GM21529 (cell line): ENCODE measurements around the gene AZGP1.
A peak's percentile ranks its signal among the peaks of the same experiment; 100 is the strongest.
"Not testable (repeated sequence)": the region's sequence is repeated elsewhere in the genome, so short reads cannot be mapped to it uniquely, and the experiment has no call there.

Source experiments
- ATAC-seq: cut with Tn5 transposase; IDR thresholded peaks from one replicate; pipeline ENCODE4 v1.9.1; 2021; ENCODE audit not compliant: unreplicated experiment

Gene AZGP1

DNA sequence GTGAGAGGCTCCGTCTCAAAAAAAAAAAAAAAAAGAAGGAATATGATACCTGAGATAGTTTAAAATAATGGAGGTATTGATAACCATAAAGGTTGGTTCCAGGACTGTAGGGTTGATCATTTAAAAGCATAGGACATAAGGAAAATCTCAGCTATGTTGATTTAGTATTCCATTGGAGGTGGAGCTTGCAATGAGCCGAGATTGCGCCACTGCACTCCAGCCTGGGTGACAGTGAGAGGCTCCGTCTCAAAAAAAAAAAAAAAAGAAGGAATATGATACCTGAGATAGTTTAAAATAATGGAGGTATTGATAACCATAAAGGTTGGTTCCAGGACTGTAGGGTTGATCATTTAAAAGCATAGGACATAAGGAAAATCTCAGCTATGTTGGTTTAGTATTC is 23.2 kb downstream of the AZGP1 start:
- not testable (repeated sequence) for ATAC-seq

DNA sequence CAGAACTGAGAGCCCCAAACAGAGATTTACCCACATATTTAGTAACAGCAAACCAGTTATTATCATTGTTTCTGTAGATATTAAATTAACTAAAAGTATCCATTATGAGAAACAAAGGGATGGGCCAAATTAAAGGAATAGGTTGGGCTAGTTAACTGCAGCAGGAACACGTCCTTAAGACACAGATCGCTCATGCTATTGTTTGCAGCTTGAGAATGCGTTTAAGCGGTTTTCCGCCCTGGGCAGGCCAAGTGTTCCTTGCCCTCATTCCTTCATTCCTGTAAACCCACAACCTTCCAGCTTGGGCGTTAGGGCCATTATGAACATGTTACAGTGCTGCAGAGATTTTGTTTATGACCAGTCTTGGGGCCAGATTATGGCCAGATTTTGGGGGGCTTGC is 25.0 kb downstream of the AZGP1 start:
- ATAC-seq, result not testable (repeated sequence)

DNA sequence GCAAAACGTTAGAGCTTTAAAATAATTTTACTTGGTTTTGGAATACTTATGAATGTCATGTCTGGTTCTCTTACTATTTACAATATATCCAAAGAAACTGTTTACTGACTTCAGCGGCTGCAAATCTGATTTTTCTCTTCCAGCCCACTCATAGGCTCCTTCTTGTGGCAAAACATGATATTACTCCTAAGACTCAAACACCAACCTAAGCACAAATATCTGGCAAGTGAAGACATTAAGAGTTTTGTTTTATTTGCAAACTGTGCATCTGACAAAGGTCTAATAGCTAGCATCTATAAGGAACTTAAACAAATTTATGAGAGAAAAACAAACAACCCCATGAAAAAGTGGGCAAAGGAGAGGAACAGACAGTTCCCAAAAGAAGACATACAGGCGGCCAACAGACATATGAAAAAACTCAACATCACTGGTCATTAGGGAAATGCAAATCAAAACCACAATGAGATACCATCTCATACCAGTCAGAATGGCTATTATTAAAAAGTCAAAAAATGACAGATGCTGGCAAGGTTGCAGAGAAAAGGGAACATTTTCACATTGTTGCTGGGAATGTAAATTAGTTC is 26.1 kb downstream of the AZGP1 start:
- ATAC-seq, result no peak

DNA sequence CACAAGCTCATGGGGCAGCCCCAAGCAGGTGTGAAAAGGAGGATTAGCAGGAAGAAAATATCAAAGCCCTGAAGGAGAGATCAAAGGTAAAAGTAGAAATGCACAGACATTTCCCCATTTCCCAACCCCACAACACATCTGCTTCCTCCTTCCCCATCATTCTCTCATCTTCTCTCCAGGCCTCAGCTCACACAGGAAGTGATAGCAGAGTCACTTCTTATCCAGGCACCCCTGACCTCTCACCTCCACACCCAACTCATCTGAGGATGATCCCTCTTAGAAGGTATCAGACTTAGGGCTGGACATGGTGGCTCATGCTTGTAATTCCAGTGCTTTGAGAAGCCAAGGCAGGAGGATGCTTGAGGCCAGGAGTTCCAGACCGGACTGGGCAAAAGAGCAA is 28.2 kb downstream of the AZGP1 start:
- no peak for ATAC-seq

DNA sequence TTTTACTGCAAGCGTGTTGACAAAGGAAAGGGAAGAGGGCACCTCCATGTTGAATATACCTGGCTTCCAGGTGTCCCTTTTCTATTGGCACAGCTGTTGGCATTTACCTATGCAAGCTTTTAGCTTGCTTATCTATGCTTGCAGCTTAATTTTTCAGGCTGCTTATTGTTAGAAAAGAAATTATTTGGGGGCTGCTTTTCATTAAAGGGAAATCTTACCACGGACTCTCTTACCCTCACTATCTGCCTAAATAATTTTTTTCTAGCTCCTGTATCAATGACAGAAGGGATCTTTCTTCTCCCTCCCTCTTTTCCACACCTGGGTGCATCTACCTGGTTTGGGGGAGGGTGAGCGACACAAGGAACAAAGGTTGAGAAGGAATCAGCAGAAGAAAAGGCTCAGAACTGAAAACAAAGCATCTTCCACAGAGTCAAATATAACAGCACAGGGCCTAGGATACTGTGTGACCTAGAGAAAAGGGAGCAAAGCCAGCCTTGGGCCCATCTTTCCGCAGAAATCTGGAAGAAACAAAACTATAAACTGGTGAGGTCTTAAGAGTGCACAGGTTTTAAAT is 31.2 kb downstream of the AZGP1 start:
- no peak for ATAC-seq

DNA sequence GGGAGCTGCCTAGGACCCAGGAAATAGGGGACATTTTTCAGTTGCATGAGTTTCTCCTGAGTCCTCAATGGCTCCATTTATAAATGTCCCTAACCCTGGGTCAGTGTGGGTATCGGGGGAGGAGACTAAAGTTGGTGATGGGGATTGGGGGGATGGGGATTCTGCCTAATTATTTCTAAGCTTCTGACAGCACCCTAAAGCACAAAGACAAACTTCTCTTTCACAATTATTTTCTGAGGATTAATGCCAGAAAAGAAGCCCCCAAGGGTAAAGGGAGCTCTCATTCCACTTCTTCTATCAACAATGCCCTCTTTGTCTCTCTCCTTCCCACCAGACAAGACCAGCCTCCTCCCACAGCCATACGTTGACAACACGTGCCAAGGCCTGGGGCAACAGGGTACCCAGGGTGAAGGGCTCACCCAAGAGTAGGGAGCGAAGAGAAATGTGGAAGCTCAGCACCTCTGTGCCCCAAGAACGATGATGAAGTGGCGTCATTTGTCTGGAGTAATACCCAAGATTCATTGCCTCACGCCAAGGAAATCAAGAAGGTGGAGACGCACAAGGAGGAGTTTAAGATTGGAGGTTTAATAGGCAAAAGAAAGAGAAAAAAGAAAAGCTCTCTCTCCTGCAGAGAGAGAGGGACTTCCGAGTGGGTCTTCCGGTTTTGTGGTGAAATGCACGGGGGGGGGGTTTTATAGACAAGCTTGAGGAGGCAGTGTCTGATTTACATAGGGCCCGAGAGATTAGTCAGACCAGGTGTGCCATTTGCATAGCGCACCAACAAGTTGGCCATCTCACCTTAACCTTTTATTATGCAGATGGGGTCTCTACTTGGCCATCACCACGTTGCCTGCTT is 32.0 kb downstream of the AZGP1 start:
- no peak for ATAC-seq

DNA sequence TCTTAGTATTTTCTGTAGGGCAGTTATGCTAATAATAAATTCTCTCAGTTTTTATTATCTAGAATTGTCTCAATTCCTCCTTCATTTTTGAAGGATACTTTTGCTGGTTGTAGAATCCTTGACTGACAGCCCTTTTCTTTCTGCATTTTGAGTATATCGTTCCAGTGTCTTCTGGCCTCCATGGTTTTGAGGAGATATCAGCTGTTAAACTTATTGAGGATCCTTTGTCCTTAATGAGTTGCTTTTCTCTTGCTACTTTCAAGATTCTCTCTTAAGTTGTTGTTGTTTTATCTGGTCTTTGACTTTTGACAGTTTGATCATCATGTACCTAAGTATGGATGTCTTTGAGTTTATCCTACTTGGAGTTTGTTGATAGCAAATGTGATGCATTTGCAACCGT is 37.5 kb downstream of the AZGP1 start:
- no peak for ATAC-seq

DNA sequence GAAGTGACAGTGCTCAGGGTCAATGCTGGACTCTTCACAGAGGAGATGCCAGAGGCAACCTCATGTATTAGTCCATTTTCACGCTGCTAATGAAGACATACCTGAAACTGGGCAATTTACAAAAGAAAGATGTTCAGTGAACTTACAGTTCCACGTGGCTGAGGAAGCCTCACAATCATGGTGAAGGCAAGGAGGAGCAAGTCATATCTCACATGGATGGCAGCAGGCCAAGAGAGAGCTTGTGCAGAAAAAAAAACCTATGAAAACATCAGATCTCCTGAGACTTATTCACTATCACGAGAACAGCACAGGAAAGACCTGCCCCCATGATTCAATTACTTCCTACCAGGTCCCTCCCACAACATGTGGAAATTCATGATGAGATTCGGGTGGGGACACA is 40.8 kb downstream of the AZGP1 start:
- not testable (repeated sequence) for ATAC-seq

DNA sequence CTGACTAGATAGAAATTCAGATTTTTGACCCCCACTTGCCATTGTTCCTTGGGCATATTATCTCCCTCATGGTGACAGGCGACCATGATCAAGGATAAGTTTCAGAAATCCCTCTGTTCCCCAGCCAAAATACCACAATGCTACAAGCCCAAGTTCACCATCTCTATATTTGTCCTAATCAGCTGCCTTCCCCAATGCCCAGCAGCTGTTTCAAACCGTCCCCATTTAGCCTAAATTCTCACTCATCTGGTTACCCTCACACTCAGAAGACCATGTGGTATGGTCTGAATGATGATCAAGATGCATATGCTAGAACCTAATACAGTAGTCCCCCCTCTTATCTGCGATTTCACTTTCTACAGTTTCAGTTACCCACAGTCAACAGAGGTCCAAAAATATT is 45.5 kb downstream of the AZGP1 start:
- ATAC-seq, result no peak

DNA sequence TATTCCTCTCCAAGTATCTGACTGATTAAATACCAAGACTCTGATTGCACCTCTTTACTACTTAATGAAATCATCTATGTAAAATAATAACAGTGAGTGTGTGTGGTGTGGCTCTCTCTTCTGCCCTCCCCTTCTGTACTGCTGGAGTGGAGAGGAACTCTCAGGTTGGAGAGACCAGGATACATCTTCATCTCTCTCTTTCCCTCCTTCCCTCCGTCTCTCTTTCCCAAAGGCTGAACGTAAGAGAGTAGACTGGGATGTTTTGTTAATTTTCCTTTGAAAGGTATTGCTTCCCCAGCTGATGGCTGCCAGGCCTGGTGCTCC is 46.1 kb downstream of the AZGP1 start:
- no peak for ATAC-seq

DNA sequence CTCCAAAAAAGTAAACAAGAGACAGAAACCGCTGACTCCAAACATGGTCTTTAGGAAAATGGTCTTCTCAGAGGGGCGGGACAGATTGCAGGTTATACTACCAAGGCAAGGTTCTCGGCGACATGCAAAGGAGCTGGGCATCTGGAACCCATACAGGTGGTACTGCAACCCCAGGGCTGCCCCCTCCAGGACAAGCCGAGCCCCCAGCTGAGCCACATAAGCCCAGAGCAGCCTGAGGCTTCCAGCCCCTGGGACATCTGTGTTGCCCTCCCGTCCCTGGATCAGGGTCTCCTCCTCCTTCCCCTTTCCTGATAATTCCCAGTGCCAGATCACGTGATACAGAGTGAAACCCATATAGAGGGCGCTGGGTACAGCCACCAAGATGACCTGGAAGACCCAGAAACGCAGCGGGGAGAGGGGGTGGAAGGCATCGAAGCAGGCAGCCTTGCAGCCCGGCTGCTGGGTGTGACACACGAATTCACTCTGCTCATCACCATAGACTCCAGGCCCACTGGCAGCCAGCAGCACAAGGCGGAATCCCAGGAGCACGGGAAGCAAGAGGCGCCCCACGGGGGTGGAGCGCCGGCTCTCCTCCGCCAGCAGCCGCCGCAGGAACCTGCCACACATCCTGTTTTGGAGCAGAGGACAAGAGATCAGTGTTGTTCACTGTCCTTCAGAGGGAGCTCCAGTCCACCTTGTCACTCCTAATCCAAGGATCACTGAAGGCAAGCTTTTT is 46.7 kb downstream of the AZGP1 start, which contains the start of gene GJC3:
Gene GJC3, minus strand, starts transcription at position 627 of the 736 bp plus-strand sequence. Its CDS starts 0 bp downstream, at position 627.
- ATAC-seq, result no peak

DNA sequence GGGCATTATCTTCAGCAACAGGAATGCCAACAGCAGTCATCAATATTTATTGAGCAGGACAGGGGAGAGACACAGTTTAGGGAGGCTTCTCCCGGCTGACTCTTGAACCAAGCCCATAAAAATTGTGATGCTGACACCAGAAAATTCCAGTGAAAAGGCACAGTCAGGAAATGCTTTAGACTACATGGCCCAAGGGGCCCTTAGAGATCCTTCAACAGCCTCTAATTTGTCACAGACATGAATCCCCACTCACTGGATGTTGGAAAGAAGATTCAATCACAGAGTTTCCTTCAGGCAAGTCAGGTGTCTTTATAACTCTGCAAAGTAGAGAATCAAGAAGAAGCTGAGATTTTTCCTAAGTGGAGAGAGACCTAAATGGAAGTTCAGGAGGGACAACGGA is 47.6 kb downstream of the AZGP1 start:
- ATAC-seq, result no peak

DNA sequence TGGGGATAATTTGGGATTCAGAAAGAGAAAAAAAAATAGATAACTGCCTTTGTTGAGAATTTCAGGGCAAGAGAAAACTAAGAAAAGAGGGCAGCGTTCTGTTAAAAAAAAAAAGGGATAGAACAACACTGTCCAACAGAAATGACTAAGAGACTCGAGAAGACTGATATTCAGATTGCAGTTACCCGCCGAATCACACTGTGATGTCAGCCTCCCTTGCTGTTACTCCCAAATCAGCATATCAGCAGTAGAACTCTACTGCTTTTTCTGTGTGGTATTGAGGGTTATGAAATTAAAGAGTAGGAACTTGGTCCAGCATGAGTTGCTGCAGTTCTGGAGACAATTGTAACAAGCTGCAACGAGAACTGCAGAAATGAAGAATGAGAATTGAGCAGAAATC is 48.3 kb downstream of the AZGP1 start:
- no peak for ATAC-seq

DNA sequence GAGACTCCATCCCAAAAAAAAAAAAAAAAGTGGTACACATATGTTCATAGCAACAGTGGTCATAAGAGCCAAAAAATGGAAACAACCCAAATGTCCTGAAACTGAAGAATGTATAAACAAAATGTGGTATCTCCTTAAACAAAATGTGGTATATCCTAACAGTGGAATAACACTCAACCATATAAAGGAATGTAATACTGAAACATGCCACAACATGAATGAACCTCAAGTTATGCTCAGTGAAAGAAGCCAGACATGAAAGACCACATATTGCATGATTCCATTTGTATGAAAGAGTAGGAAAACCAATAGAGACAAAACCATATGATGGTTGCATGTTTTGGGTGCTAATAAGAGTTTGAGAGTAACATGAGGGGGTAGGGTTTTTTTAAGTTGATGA is 49.5 kb downstream of the AZGP1 start:
- no peak for ATAC-seq

DNA sequence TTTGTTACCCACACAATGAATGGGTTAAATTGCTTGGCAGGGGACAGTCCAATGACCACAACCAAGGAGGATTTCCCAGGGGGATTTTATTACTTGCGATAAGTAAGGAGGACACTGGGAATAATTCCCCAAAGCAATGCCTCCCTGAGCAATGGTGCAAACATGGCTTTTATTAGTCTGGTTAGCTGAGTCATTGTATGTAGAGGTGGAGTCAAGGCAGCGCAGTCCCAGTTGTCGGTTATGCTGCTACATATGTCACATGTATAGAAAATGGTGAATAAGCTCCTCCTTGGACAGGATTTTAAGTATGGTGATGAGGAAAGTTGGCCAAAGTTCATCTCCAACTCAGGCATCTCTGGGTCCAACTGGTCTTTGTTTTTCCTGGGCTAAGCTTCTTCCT is 52.6 kb downstream of the AZGP1 start:
- no peak for ATAC-seq

DNA sequence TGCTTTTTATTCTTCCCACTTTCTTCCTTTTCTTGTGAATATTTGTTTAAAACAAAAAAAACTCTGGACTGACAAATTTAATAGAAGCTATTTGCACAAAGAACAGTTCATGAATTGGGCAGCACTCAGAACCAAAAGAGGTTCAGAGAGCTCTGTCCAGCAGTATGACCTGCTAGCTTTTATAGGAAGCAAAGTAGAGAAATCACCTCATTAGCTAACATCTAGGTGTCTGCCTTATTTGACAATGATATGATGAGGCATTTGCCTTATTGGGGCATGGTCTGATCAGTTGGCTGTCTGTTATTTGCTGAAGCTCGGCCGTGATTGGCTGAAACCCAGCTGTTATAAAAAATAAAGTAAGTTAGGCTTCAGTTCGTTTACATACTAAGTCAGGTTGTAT is 55.7 kb downstream of the AZGP1 start:
- no peak for ATAC-seq

DNA sequence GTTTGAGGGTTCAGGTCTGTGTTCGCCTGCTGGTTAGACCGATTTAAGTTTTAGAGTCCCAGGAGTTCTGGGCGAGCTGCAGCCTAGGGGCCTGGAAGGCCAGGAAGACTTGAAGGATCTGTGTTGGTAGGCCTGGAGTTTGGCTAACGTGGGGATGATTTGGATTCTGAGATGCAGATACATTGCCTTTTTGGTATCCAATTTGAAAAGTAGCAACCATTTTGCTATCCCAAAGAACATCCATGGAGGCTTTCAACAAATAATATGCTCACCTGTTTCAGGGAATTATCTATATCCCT is 56.1 kb downstream of the AZGP1 start:
- ATAC-seq, result no peak

DNA sequence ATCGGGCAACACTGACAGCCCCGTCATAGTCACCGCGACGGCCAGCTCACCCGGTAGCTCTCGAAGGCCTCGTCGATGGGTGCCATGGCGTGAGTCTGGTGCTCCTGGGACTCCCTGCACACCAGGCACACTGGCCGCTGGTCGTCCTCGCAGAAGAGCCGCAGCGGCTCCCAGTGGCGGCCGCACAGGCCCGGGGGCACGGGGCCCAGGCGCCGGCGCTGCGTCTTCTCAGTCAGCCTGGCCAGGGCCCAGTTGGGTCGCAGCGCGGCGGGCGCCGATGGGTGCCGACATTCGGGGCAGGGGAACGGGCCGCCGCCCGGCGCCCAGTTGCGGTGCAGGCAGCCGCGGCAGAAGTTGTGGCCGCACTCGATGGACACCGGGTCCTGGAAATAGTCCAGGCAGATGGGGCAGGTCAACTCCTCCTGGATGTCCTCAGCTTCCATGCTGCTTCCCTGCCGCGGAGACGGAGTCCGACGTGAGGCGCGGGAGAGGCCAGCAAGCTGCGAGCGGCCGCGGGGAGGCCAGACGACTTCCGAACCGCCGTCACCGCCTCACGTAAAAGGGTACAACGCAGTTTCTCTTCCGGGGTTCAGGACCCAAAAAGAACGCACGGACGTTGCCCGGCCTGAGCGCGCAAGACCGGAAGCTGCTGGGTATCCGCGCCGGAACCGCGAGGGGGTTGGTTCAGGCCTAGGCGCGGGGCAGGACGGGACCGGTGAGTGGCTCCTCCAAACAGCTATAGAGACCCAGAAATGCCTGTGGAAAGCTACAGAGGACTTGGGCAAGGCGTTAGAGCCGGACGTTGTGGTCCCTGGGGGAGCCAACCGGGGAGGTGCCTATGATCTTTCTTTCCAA is 56.6 kb downstream of the AZGP1 start, which contains the start of gene TRIM4:
Gene TRIM4, minus strand, starts transcription at position 572 of the 855 bp plus-strand sequence. Its CDS starts 129 bp downstream, at position 443.
- peak; percentile 97 for ATAC-seq
